ENCODE measurements around the gene STX8.

Gene STX8

GRCh38 chr17:9294661-9295210 is 280.9 kb downstream of the STX8 start:
- TF ChIP-seq FOXP2 (optimal IDR thresholded peaks at IDR 0.05; ENCODE audit: borderline replicate concordance, extremely low read depth, extremely low read length, insufficient read depth) = no peak
- TF ChIP-seq TAF1 (IDR thresholded peaks at IDR 0.05; ENCODE audit: borderline replicate concordance, insufficient read depth, low read length) = no peak
- no peak for TF ChIP-seq REST (IDR thresholded peaks at IDR 0.05; ENCODE audit: insufficient read depth in 1 of 2, low read depth in 2 of 2, low read length in 2 of 2)
- TF ChIP-seq SIN3A (IDR thresholded peaks at IDR 0.05; ENCODE audit: borderline replicate concordance, insufficient read depth, low read length) = no peak
- no peak for TF ChIP-seq POLR2AphosphoS5 (IDR thresholded peaks at IDR 0.05; ENCODE audit: low read depth, low read length)

- no peak for TF ChIP-seq TAF1 (IDR thresholded peaks at IDR 0.05; ENCODE audit: borderline replicate concordance, insufficient read depth, low read length)
- TF ChIP-seq POLR2AphosphoS5 (IDR thresholded peaks at IDR 0.05; ENCODE audit: low read depth, low read length) = no peak
- TF ChIP-seq REST (IDR thresholded peaks at IDR 0.05; ENCODE audit: insufficient read depth in 1 of 2, low read depth in 2 of 2, low read length in 2 of 2) = no peak
- TF ChIP-seq FOXP2 (optimal IDR thresholded peaks at IDR 0.05; ENCODE audit: borderline replicate concordance, extremely low read depth, extremely low read length, insufficient read depth) = no peak
- no peak for TF ChIP-seq SIN3A (IDR thresholded peaks at IDR 0.05; ENCODE audit: borderline replicate concordance, insufficient read depth, low read length)
Measured at GRCh38 chr17:9292561-9292941, 283.1 kb downstream of the STX8 start.

- TF ChIP-seq REST (IDR thresholded peaks at IDR 0.05; ENCODE audit: insufficient read depth in 1 of 2, low read depth in 2 of 2, low read length in 2 of 2) = no peak
- TF ChIP-seq FOXP2 (optimal IDR thresholded peaks at IDR 0.05; ENCODE audit: borderline replicate concordance, extremely low read depth, extremely low read length, insufficient read depth) = no peak
- no peak for TF ChIP-seq TAF1 (IDR thresholded peaks at IDR 0.05; ENCODE audit: borderline replicate concordance, insufficient read depth, low read length)
- no peak for TF ChIP-seq SIN3A (IDR thresholded peaks at IDR 0.05; ENCODE audit: borderline replicate concordance, insufficient read depth, low read length)
- TF ChIP-seq POLR2AphosphoS5 (IDR thresholded peaks at IDR 0.05; ENCODE audit: low read depth, low read length) = no peak
Measured at GRCh38 chr17:9291912-9292560, 283.6 kb downstream of the STX8 start.

- no peak for TF ChIP-seq FOXP2 (optimal IDR thresholded peaks at IDR 0.05; ENCODE audit: borderline replicate concordance, extremely low read depth, extremely low read length, insufficient read depth)
- TF ChIP-seq TAF1 (IDR thresholded peaks at IDR 0.05; ENCODE audit: borderline replicate concordance, insufficient read depth, low read length) = no peak
- TF ChIP-seq SIN3A (IDR thresholded peaks at IDR 0.05; ENCODE audit: borderline replicate concordance, insufficient read depth, low read length) = no peak
- no peak for TF ChIP-seq REST (IDR thresholded peaks at IDR 0.05; ENCODE audit: insufficient read depth in 1 of 2, low read depth in 2 of 2, low read length in 2 of 2)
- no peak for TF ChIP-seq POLR2AphosphoS5 (IDR thresholded peaks at IDR 0.05; ENCODE audit: low read depth, low read length)
Measured at GRCh38 chr17:9290226-9290613, 285.4 kb downstream of the STX8 start.
